ENCODE results near the gene GNAS. TPM values are rescaled to one million over a fixed set of nuclear protein-coding genes. Genes with fewer than 3 reads are reported as not detected.

The GNAS gene
- total RNA-seq, 4 donors from 2014 or later, result 334 to 513 (median 458) TPM

DNA sequence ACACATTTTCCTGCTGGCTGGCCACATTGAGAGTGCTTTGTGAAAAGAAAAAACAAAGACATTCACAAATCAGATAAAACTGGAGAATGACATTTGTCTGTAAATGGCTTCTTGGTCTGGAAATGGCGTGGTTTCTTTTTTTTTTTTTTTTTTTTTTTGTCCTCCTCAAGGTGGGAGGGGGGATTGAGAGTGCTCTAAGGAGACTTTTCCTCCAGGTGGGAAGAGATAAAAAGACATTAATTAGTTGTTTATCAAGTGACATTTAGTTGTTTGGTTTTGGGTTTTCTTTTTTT, 40.4 kb downstream of the GNAS start:
- Histone ChIP-seq H3K27me3 (no peaks in the 10 kb centered on the region), H3K4me3 (peak overlapping the region; percentile 83 to 97 (median 88)), H3K9me3 (no peaks in the 10 kb centered on the region), H3K4me1 (peaks cover 20 to 63% (median 47%) of the 10 kb centered on the region in 3 donors), H3K27ac (peak overlapping the region; percentile 99), H3K36me3 (peaks cover 0 to 15% (median 0%) of the 10 kb centered on the region in 3 donors)
- TF ChIP-seq, protein P1, sequence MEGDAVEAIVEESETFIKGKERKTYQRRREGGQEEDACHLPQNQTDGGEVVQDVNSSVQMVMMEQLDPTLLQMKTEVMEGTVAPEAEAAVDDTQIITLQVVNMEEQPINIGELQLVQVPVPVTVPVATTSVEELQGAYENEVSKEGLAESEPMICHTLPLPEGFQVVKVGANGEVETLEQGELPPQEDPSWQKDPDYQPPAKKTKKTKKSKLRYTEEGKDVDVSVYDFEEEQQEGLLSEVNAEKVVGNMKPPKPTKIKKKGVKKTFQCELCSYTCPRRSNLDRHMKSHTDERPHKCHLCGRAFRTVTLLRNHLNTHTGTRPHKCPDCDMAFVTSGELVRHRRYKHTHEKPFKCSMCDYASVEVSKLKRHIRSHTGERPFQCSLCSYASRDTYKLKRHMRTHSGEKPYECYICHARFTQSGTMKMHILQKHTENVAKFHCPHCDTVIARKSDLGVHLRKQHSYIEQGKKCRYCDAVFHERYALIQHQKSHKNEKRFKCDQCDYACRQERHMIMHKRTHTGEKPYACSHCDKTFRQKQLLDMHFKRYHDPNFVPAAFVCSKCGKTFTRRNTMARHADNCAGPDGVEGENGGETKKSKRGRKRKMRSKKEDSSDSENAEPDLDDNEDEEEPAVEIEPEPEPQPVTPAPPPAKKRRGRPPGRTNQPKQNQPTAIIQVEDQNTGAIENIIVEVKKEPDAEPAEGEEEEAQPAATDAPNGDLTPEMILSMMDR (IDR thresholded peaks at IDR 0.05), result no peak
- TF ChIP-seq POLR2A (IDR thresholded peaks at IDR 0.05), result no peak
- intact Hi-C loops (cut with DNase I), result loop anchor here (10.0 kb wide), 1 partner anchor 142 kb away; the partner anchor contains the start of gene ATP5F1E
- 0 to 12% methylated on average over 1 of the region's 1 CpG for WGBS, 2 donors
- no peak for DNase-seq

DNA sequence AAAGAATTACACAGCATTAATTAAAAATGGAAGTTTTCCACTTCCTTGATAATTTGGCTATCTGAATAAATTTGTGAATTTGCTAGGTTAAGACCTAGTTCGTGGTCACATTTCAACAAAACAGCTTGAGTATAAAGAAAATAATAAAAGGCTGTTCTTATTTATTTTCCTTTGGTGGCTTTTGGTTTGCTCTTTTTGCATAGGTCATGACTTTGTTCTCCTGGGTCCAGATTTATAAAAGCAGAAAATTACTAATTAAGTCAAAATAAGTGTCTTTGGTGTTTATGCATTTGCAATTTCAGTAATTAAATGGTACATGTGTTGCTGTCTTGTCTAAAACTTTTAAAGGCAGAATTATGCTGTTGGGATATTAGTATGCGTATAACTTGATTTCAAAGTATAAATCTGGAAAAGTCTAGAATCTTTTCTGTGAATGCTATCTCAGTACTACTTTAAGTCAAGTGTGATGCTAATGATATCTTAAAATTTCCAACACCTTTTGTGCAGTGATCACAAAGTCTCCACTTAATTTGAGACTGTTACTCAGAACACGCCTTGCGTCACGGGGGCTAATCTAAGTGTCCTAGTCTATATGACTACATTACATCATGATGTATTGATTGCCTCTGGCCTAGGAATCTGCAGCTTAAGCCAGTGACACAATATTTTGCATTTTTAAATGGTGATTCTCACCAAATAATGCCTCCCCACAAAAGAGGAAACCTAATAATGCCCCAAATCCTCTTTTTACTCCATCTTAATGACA, 41.0 kb downstream of the GNAS start:
- Histone ChIP-seq H3K4me1 (peaks cover 20 to 65% (median 51%) of the 10 kb centered on the region in 3 donors), H3K36me3 (peaks cover 0 to 21% (median 0%) of the 10 kb centered on the region in 3 donors), H3K27ac (peak overlapping the region in 3 of 4 donors; percentile 99), H3K27me3 (no peaks in the 10 kb centered on the region), H3K4me3 (peak overlapping the region in 3 of 4 donors; percentile 83 to 97 (median 89)), H3K9me3 (no peaks in the 10 kb centered on the region)
- intact Hi-C loops (cut with DNase I), result loop anchor here (10.0 kb wide), 1 partner anchor 141 kb away; the partner anchor contains the start of gene ATP5F1E
- DNase-seq, result no peak
- TF ChIP-seq POLR2A (IDR thresholded peaks at IDR 0.05), result no peak
- TF ChIP-seq, protein P1 (IDR thresholded peaks at IDR 0.05), result no peak
- 36 to 47% methylated on average over 5 of the region's 5 CpGs for WGBS, 2 donors

DNA sequence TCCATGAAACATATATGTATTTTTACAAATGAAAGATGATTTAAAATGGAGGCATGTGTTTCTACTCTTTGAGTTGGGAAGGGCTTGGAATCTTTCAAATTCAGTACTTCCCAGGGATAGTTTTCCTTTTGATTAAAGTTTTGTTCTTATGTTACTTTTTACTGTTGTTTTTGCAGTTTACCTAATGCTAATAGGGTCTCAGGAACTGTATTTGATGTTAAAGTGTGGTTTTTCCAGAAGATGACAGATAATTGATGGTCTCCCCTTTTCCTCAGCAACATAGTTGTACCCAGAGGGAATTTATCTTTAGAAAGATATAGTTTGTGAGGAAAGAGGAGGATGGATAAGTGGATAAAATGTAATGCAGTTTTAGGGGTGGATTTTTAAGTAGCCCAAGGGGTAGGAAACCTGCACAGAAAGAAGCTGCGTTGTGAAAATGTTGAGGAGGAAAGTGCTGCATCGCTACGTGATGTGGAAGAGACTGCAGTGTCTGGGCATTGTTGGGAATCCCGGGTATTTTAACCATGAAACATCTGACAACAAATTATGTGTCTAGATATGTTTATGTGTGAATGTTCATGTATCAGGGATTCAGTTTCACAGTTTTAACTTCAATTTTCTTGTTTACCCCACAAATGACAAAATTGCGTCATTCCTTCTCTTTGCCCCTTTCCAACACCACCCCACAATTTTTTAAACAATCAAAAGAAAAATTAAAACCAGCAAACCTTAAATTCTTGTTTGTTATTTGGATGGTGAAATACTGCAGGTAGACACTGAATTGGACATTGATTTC, 42.3 kb downstream of the GNAS start:
- peaks cover 20 to 78% (median 54%) of the 10 kb centered on the region in 3 donors for H3K4me1 ChIP-seq
- WGBS, 2 donors, result 19 to 35% methylated on average over 5 of the region's 5 CpGs
- DNase-seq, result no peak
- intact Hi-C loops (cut with DNase I), result loop anchor here (10.0 kb wide), 1 partner anchor 140 kb away; the partner anchor contains the start of gene ATP5F1E
- peak overlapping the region in 2 of 4 donors; percentile 4 to 25 for H3K4me3 ChIP-seq
- H3K27ac ChIP-seq, result peak overlapping the region in 2 of 4 donors; percentile 8 to 48
- no peaks in the 10 kb centered on the region for H3K27me3 ChIP-seq
- no peaks in the 10 kb centered on the region for H3K9me3 ChIP-seq
- peaks cover 0 to 35% (median 7%) of the 10 kb centered on the region in 3 donors for H3K36me3 ChIP-seq
- TF ChIP-seq POLR2A (IDR thresholded peaks at IDR 0.05), result no peak
- TF ChIP-seq, protein P1 (IDR thresholded peaks at IDR 0.05), result no peak

DNA sequence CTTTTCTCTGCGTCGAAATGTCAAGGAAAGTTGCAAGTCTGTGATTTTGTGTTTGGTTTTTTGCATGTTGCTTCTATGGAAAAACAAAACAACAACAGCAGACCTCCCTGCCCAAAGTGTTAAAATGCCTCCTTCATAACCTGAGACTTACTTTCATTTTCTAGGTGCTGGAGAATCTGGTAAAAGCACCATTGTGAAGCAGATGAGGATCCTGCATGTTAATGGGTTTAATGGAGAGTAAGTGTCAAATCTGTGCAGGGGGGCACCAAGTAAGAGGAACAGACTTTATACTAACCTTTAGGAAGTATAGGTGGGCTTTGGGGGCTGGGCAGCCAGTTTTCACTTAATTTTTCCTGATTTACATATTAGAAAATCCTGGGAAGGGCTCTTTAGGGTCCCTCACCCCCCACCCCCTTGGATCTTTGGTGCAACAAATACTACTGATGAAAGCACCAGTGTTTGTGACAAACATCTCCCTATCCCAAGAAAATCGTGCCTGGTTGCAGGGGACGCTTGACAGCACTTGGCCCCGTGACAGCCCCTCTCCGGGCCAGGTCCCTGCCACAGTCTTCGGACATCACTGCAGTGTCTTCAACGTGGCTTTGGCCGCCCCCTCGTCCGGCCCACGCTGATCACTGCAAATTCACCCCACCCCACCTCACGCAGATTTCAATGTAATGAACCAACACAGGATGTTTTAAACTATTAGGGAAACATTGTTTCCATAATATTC, 43.1 kb downstream of the GNAS start:
- intact Hi-C loops (cut with DNase I), result loop anchor here (10.0 kb wide), 1 partner anchor 139 kb away; the partner anchor contains the start of gene ATP5F1E
- no peak for DNase-seq
- peak overlapping the region in 2 of 4 donors; percentile 21 to 48 for H3K27ac ChIP-seq

More for the DNA sequence above, 43.1 kb downstream of the GNAS start:
- H3K4me1 ChIP-seq, result peaks cover 20 to 81% (median 54%) of the 10 kb centered on the region in 3 donors
- H3K36me3 ChIP-seq, result peaks cover 0 to 42% (median 7%) of the 10 kb centered on the region in 3 donors
- H3K27me3 ChIP-seq, result no peaks in the 10 kb centered on the region
- no peaks in the 10 kb centered on the region for H3K9me3 ChIP-seq
- H3K4me3 ChIP-seq, result peak overlapping the region in 2 of 4 donors; percentile 4 to 25
- TF ChIP-seq, protein P1 (IDR thresholded peaks at IDR 0.05), result no peak
- TF ChIP-seq POLR2A (IDR thresholded peaks at IDR 0.05), result no peak
- 38 to 56% methylated on average over 10 to 12 of the region's 13 CpGs for WGBS, 2 donors

Measured in esophagus squamous epithelium (tissue), 5 donors.